Body of pancreas (tissue), 4 donors: ENCODE measurements around the gene PKNOX2. TPM values are rescaled to one million over a fixed set of nuclear protein-coding genes. Genes with fewer than 3 reads are reported as not detected.

Experiments used
- ATAC-seq: fragments of 150-250 bp; one replicate; pipeline ENCODE4 v1.9.1; 2016
- DNase-seq, 4 donors: peaks; one replicate each; pipeline ENCODE4 v3.0.0-alpha.2; 2019
- H3K27ac ChIP-seq, 4 donors: fragments of 200-600 bp; sonication (generic); 1 replicate in 3 of 4; 2 replicates in 1 of 4; pipeline versions ENCODE4 v1.5.1 to v1.6.1; 2016 to 2019; ENCODE audit warnings: mild to moderate bottlenecking in 1 of 4, mixed read lengths in 1 of 4, moderate library complexity in 1 of 4
- H3K27me3 ChIP-seq, 2 donors: fragments of 200-600 bp; sonication (generic); one replicate each; pipeline ENCODE4 v1.6.0; 2016; ENCODE audit warnings: mild to moderate bottlenecking in 1 of 2
- H3K36me3 ChIP-seq, 2 donors: fragments of 200-600 bp; sonication (generic); replicated peaks in 1 of 2; 2 replicates each; pipeline ENCODE4 v1.5.1; 2016; ENCODE audit warnings: low read depth in 2 of 2; ENCODE audit not compliant: insufficient read depth in 1 of 2
- H3K4me1 ChIP-seq: fragments of 200-600 bp; sonication (generic); one replicate; pipeline ENCODE4 v1.6.0; 2016
- H3K4me3 ChIP-seq, 2 donors: fragments of 200-600 bp; sonication (generic); 1 replicate in 1 of 2; 2 replicates in 1 of 2; pipeline ENCODE4 v1.5.1; 2016 to 2019
- H3K9me3 ChIP-seq, 3 donors: fragments of 200-600 bp; sonication (generic); 1 replicate in 2 of 3; 2 replicates in 1 of 3; pipeline ENCODE4 v1.5.1; 2016
- POLR2A ChIP-seq, 3 donors: fragments of 450-650 bp; IDR thresholded peaks; one replicate each; pipeline ENCODE4 v1.6.1; 2016; ENCODE audit warnings: antibody characterized with exemption in 3 of 3, mild to moderate bottlenecking in 2 of 3
- WGBS, 2 donors: methylation state at CpG; one replicate each; pipeline ENCODE4 v1.1.5; 2017; 5-methylcytosine and 5-hydroxymethylcytosine counted together
- intact Hi-C: fragments of 100-400 bp; cut with DNase I; formaldehyde crosslinking; loops from one replicate; pipeline ENCODE4 v1.15.1; 2023
- total RNA-seq, 2 donors: library from RNA; depleted of rRNA; stranded (reverse); fragments of >200 nt; gene quantifications; one replicate each; pipeline ENCODE4 v1.1.0, GENCODE V29; 2016
- TF ChIP-seq, protein P1 (sequence below), 7 experiments: fragments of 450-650 bp in 4 of 7; fragments of 200-600 bp in 3 of 7; sonication (generic) in 3 of 7; IDR thresholded peaks; one replicate each; pipeline ENCODE4 v1.5.1; 2016 to 2019; ENCODE audit warnings: antibody characterized with exemption in 7 of 7

PKNOX2 gene
- total RNA-seq, 2 donors from 2014 or later = 4.2 to 4.9 TPM

DNA sequence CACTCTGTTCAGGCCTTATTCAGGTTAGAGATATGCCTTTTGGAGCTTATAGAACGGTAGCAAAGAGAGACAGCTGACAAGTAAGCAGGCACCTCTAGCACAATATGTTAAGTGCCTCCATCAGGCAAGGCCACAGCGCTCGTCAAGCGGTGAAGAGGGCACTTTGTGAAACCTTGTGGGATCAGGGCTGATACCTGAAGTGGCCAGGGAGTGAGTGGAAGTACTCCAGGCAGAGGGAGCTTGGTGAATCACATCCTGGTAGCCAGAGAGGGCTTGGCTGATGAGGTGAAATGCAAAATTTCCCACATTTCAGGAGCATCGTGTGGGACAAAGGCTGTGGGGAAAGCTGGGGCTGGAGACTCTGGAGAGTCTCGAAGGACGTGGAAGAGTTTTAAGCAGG, 87.4 kb downstream of the PKNOX2 start:
- DNase-seq (no peak), ATAC-seq (no peak)
- no peak overlapping the region for H3K27ac ChIP-seq
- no peak for TF ChIP-seq POLR2A (IDR thresholded peaks at IDR 0.05)
- TF ChIP-seq, protein P1, sequence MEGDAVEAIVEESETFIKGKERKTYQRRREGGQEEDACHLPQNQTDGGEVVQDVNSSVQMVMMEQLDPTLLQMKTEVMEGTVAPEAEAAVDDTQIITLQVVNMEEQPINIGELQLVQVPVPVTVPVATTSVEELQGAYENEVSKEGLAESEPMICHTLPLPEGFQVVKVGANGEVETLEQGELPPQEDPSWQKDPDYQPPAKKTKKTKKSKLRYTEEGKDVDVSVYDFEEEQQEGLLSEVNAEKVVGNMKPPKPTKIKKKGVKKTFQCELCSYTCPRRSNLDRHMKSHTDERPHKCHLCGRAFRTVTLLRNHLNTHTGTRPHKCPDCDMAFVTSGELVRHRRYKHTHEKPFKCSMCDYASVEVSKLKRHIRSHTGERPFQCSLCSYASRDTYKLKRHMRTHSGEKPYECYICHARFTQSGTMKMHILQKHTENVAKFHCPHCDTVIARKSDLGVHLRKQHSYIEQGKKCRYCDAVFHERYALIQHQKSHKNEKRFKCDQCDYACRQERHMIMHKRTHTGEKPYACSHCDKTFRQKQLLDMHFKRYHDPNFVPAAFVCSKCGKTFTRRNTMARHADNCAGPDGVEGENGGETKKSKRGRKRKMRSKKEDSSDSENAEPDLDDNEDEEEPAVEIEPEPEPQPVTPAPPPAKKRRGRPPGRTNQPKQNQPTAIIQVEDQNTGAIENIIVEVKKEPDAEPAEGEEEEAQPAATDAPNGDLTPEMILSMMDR (IDR thresholded peaks at IDR 0.05) = no peak
- no peak overlapping the region for H3K4me3 ChIP-seq
- no peaks in the 10 kb centered on the region for H3K9me3 ChIP-seq
- 83 to 93% methylated on average over 7 of the region's 7 CpGs for WGBS, 2 donors
- no peaks in the 10 kb centered on the region for H3K36me3 ChIP-seq
- H3K4me1 ChIP-seq = no peaks in the 10 kb centered on the region
- intact Hi-C loops = no loop called here
- no peaks in the 10 kb centered on the region for H3K27me3 ChIP-seq

DNA sequence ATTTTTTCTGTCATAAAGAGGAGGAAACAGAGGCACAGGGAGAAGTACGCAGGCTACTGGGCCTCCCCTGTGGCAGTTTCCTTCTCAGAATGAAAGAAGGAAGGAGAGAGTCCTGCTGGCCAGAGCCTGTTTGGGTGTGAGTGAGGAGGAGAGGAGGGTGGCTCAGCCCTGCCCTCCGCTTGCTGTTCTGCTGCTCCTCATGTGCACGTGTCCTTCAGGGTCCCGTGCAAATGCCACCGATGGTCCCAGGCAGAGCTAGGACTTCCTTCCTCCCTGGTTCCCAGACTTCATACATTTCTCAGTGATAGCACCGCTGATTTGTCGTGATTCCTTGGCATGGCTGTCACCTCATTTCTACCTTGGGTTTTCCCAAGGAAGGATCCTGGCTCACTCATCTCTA, 88.7 kb downstream of the PKNOX2 start:
- DNase-seq = no peak
- 65 to 86% methylated on average over 7 of the region's 7 CpGs for WGBS, 2 donors
- Histone ChIP-seq H3K27me3 (no peaks in the 10 kb centered on the region), H3K4me1 (no peaks in the 10 kb centered on the region), H3K4me3 (no peak overlapping the region), H3K9me3 (no peaks in the 10 kb centered on the region), H3K27ac (no peak overlapping the region), H3K36me3 (no peaks in the 10 kb centered on the region)
- intact Hi-C loops = no loop called here
- TF ChIP-seq, protein P1 (IDR thresholded peaks at IDR 0.05) = no peak
- TF ChIP-seq POLR2A (IDR thresholded peaks at IDR 0.05) = no peak
- ATAC-seq = no peak

DNA sequence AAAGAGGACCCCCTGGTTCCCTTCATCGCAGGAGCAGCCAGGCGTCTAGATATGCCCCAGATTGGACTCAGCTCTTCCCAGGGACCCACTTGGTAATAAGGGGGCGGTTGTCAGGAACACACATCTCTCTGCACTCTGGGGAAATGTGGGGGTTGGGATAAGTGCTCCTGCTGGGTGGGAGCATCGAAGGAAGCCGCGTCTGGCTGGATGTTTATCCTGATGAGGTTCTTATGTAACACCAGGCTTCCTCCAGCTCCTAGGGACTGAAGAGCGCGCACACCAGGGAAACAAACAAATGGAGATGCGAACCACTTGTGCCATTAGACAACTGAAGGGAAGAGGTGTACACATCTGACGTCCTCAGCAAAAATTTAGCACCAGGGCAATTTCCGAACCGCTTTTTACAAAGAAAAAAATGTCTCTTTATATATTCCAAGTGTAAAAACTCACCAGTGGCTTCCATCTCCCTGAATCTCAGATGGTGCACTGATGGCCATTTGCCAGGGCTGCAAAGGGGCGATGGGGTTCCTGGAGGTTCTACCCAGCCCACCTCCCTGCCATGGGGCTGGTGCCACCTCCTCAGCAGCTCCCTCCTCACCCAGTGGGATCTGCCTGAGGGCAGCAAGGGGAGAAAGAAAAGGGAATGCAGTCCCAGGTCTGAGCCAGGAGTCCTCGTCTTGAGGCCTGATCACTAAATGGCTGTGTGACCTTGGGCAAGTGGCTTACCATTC, 89.4 kb downstream of the PKNOX2 start:
- DNase-seq = no peak
- H3K27ac ChIP-seq = no peak overlapping the region
- H3K27me3 ChIP-seq = no peaks in the 10 kb centered on the region

DNA sequence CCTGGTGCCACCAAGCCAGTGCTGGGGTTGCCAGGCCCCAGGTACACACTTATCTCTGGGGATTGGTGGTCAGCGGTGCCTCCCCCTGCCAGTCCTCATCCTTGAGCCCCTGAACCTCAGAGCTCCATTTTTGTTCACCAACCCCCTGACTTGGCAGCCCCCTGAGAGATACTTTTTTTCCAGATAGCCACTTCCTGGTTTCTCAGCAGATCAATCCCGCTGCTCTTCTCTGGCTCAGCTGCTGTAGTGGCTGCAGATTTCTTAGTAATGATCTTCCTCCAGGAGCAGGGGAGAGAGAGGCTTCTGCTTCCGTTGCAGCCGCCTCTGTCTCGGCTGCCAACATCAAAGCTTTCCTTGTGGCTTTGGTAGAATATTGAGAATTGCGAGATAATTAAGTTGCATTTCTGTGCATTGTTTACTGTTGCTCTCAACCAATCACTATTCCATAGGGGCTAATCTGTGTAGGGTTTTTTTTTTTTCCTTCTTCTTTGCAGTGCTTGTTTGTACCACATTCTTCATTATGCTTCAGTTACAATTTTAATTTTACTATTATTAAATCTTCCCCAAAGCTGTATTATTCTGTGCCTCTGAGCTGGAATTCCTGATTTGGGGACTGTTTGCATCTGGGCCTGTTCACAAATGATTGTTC, 92.1 kb downstream of the PKNOX2 start:
- ATAC-seq (no peak), DNase-seq (no peak)
- Histone ChIP-seq H3K9me3 (no peaks in the 10 kb centered on the region), H3K36me3 (no peaks in the 10 kb centered on the region), H3K27me3 (no peaks in the 10 kb centered on the region), H3K4me3 (no peak overlapping the region), H3K4me1 (no peaks in the 10 kb centered on the region), H3K27ac (no peak overlapping the region)
- intact Hi-C loops = no loop called here
- TF ChIP-seq, protein P1 (IDR thresholded peaks at IDR 0.05) = no peak
- no peak for TF ChIP-seq POLR2A (IDR thresholded peaks at IDR 0.05)
- 78 to 87% methylated on average over 6 of the region's 6 CpGs for WGBS, 2 donors

More for the DNA sequence above, 89.4 kb downstream of the PKNOX2 start:
- Histone ChIP-seq H3K4me1 (no peaks in the 10 kb centered on the region), H3K4me3 (no peak overlapping the region), H3K36me3 (no peaks in the 10 kb centered on the region), H3K9me3 (no peaks in the 10 kb centered on the region)
- TF ChIP-seq POLR2A (IDR thresholded peaks at IDR 0.05) = no peak
- TF ChIP-seq, protein P1 (IDR thresholded peaks at IDR 0.05) = no peak
- 83 to 88% methylated on average over 14 of the region's 14 CpGs for WGBS, 2 donors
- ATAC-seq = no peak
- intact Hi-C loops = no loop called here
